HG02973 (cell line): ENCODE results near the gene HSPB6.
A peak's percentile ranks its signal among the peaks of the same experiment; 100 is the strongest.

Experiments
- ATAC-seq: cut with Tn5 transposase; IDR thresholded peaks from one replicate; pipeline ENCODE4 v1.9.1; 2021; ENCODE audit warnings: moderate library complexity; ENCODE audit not compliant: unreplicated experiment

Gene HSPB6

GRCh38 chr19:35767288-35768081 lies 10.7 kb upstream of the HSPB6 start:
- no peak for ATAC-seq

GRCh38 chr19:35766571-35767104 lies 9.8 kb upstream of the HSPB6 start:
- no peak for ATAC-seq

- no peak for ATAC-seq
Observed at GRCh38 chr19:35764432-35765315, 7.8 kb upstream of the HSPB6 start.

- ATAC-seq, result no peak
Observed at GRCh38 chr19:35760711-35761349, 4.0 kb upstream of the HSPB6 start.

- ATAC-seq, result no peak
Observed at GRCh38 chr19:35759697-35760096, 2.9 kb upstream of the HSPB6 start.

- ATAC-seq, result peak; percentile 89
Observed at GRCh38 chr19:35757749-35758608, 1.1 kb upstream of the HSPB6 start, which contains the start of gene PROSER3. TSS of gene PROSER3 (plus strand) at chr19:35758176. CDS start at chr19:35758216, 40 bp downstream.

GRCh38 chr19:35757231-35757748 lies 461 bp upstream of the HSPB6 start:
- ATAC-seq, result no peak

GRCh38 chr19:35755550-35756376 lies 1.1 kb downstream of the HSPB6 start:
- ATAC-seq, result no peak

GRCh38 chr19:35755131-35755549 lies 1.7 kb downstream of the HSPB6 start:
- no peak for ATAC-seq

GRCh38 chr19:35754370-35755130 lies 2.3 kb downstream of the HSPB6 start:
- ATAC-seq, result no peak

GRCh38 chr19:35753634-35754369 lies 3.0 kb downstream of the HSPB6 start:
- ATAC-seq, result no peak

- ATAC-seq, result no peak
Observed at GRCh38 chr19:35752746-35753350, 4.0 kb downstream of the HSPB6 start.

- ATAC-seq, result no peak
Observed at GRCh38 chr19:35751839-35752745, 4.7 kb downstream of the HSPB6 start.

GRCh38 chr19:35750167-35750566 lies 6.7 kb downstream of the HSPB6 start:
- ATAC-seq, result no peak

GRCh38 chr19:35748106-35749020 lies 8.5 kb downstream of the HSPB6 start, which contains the start of gene LIN37:
TSS of gene LIN37 (plus strand) at chr19:35748576. CDS start at chr19:35748725, 149 bp downstream.
- ATAC-seq, result peak; percentile 59
